A549 treated with AZD9567 at 1 μM for 4 hours (cell line): Measurements from ENCODE around the gene ZNF616. TPM values are rescaled to one million over a fixed set of nuclear protein-coding genes. Genes with fewer than 3 reads are reported as not detected.

Experiments
- total RNA-seq: library from RNA; stranded (reverse); fragments of 200-300 nt; extraction: Qiagen RNA extraction; gene quantifications from 5 replicates; pipeline ENCODE4 v1.2.3, GENCODE V29; 2022; ENCODE audit not compliant: insufficient read depth

ZNF616 gene
- 0.52 to 4.3 TPM (median 0.91 TPM) in 5 replicates for total RNA-seq

DNA sequence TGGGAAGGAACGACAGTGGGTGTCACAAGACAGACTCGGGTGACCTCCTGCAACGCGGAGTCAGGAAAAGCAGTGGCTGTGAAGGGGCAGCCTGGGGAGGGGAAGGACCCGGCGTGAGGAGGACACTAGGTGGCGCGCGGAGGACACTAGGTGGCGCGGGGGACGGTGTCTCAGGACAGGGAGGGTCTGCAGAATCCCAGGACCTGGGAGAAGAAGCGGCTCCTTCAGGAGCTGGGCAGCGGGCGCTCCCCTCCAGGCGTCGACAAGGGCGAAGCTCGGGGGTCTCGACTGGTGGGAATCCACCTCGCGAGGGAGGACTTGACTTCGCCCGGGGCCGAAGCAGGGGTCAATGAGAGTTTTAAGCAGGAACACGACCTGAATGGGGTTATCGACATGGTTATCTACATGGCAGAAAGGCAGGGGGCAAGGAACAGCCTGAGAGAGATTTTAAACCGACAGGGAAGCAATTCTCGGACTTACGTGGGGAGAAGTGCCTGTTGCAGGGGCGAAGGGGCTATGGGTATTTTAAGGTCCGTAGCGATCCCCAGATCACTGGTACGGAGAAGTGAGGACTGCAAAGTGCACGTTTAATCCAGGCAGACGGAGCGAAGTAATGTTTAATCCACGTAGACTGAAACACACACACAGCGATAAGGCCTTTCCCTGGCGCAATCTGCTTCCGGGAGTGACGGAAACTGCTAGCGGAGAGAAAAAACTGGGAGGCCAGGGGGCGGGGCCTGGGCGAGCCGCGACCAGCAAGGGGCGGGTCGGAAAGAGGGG lies at the start of gene ZNF616:
Gene ZNF616, minus strand, starts transcription at position 687 of the 780 bp plus-strand sequence. CDS start 9,426 bp downstream, outside the sequence.

DNA sequence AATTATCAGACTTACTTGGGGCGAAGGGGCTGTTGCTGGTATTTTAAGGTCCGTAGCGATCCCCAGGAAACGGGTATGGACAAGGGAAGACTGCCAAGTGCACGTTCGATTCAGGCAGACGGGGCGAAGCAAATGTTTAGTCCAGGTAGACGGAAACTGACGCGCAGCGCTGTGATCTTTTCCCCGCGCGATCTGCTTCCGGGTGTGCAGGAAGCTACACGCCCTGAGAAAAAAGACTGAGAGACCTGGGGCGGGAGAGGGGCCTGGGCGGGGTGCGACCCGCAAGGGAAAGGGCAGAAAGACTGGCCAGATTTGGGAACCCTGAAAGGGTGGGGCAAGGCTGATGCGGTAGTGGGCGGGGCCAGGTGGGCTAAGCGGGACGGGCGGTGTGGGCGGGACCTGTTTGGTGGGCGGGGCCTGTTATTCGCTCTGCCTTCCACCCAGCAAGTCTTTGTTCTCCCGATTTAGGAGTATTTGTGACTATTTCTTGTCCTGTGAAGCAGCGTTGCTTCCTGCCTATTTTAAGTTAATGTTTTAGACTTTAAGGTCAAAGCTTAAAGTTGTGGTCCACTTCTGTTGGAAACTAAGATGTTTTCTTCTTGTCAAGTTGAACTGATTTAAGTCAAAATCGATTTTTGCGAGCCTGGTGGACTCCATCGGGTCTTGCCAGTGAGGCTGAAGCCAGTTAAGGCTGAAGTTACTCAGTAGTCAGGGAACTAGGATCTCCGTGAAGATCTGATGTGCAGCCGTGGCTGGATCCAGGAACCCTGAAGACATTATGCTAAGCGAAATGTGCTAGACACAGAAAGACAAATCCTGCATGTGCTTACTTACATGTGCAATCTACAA lies 31.8 kb upstream of the ZNF616 start, which contains the start of gene ZNF836:
Gene ZNF836, minus strand, starts transcription at position 301 of the 849 bp plus-strand sequence. CDS start 3,549 bp downstream, outside the sequence.

DNA sequence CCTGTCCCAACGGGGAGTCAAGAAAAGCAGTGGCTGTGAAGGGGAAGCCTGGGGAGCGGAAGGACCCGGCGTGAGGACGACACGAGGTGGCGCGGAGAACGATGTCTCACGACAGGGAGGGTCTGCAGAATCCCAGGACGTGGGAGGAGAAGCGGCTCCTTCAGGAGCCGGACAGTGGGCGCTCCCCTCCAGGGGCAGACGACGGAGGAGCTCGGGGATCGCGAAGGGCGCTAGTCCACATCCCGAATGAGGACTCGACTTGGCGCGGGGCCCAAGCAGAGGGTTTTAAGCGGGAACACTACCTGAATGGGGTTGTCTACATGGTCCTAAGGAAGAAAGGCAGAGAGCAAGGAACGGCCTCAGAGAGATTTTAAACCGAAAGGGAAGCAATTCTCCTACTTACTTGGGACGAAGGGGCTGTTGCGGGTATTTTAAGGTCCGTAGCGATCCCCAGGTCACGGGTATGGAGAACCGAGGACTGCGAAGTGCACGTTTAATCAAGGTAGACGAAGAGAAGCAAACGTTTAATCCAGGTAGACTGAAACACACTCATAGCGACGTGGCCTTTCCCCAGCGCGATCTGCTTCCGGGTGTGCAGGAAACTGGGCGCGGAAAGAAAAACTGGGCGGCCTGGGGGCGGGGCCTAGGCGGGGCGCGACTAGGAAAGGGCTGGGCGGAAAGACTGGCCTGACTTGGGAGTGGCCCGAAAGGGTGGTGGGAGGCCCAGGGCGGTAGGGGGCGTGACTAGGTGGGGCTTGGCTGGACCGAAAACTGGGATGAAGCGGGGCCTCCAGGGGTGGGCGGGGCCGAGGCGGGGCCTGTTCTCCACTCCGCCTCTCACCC lies 44.3 kb downstream of the ZNF616 start, which contains the start of gene ZNF841:
Gene ZNF841, minus strand, starts transcription at position 594 of the 843 bp plus-strand sequence. CDS start 10,964 bp downstream, outside the sequence.

Other genes starting within 250 kb of the ZNF616 start
- gene ZNF649, start 234.9 kb downstream of the ZNF616 start, total RNA-seq: 0.11 to 0.35 TPM (median 0.17 TPM) in 4 of 5 replicates, not detected in the other
- 0.75 to 2.2 TPM (median 1.3 TPM) in 4 of 5 replicates, not detected in the other for gene ZNF613, start 212.5 kb downstream of the ZNF616 start, total RNA-seq
- 3.3 to 8.1 TPM (median 3.9 TPM) in 5 replicates for gene ZNF350, start 153.1 kb downstream of the ZNF616 start, total RNA-seq
- 2.6 to 4.6 TPM (median 4.1 TPM) in 5 replicates for gene ZNF615, start 131.7 kb downstream of the ZNF616 start, total RNA-seq
- 2.9 to 4.3 TPM (median 3.4 TPM) in 5 replicates for gene ZNF614, start 111.6 kb downstream of the ZNF616 start, total RNA-seq
- 1.4 to 1.9 TPM (median 1.7 TPM) in 4 of 5 replicates, not detected in the other for gene ZNF432, start 91.1 kb downstream of the ZNF616 start, total RNA-seq
- gene ZNF841, start 44.2 kb downstream of the ZNF616 start, total RNA-seq: 1.5 to 3.1 TPM (median 1.9 TPM) in 5 replicates
- 0.53 to 1.1 TPM (median 0.69 TPM) in 5 replicates for gene ZNF836, start 31.7 kb upstream of the ZNF616 start, total RNA-seq
- 268 to 309 TPM (median 304 TPM) in 5 replicates for gene PPP2R1A, start 50.1 kb upstream of the ZNF616 start, total RNA-seq
- 6.9 to 9.6 TPM (median 8.5 TPM) in 5 replicates for gene ZNF766, start 129.6 kb upstream of the ZNF616 start, total RNA-seq
- gene ZNF480, start 157.2 kb upstream of the ZNF616 start, total RNA-seq: 9.9 to 18.1 TPM (median 17.2 TPM) in 5 replicates
- gene ZNF610, start 196.3 kb upstream of the ZNF616 start, total RNA-seq: 0.12 TPM in 1 of 5 replicates, not detected in the others
- 0.53 to 1.2 TPM (median 0.97 TPM) in 4 of 5 replicates, not detected in the other for gene ZNF880, start 230.0 kb upstream of the ZNF616 start, total RNA-seq